ENCODE results near the gene HNRNPH1.

The HNRNPH1 gene

DNA sequence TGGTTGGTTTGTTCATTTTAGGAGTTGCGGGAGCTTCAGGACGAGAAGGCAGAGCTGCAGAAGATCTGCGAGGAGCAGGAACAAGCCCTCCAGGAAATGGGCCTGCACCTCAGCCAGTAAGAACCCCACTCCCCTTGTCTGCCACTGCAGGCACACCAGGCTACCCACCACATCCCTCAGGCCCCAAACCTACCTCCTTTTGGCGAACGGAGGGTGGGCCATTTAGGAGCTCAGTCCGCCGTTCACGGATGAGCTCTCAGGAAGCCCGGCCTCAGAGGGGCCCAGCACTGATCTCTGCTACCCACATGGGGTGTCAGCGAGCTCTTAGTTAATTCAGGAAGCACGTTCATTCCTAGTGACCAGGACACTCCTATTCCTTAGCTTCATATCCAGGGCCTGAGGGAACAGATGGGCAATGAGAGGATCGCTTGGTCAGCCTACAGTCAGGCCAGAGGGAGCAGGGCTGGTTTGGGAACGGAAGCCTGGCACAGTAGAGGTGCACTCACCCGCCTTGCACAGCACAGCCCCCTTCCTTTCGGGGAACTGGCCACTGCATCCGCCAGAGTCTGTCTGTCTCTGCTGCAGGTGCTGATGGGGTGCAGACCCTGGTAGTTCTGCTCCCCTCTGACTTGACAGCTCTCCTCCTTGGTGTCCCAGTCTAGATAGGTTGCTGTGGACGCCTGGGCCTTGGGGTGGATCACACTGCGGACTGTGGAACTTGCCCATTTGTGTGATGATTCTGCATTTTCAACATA, 21.4 kb downstream of the HNRNPH1 start:
- DNase-seq = no peak

DNA sequence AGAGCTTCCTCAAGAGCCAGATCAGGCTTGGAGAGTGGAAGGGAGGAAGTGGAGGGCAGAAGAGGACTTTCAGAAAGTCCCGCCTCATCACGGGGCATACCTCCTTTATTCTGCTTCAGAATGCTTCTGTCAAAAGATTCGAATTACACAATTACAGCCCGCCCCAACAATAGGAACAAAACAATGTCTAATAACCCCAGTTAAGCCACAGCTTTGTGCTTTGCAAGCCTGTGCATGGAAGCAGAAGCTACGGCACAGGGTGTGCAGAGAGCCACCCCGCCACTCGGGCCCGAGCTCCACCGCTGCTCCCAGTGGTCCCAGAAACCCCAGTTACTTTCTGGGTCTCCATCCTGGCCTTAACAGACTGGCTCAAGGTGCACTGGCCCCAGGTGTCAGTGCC, 23.5 kb downstream of the HNRNPH1 start:
- DNase-seq = no peak

DNA sequence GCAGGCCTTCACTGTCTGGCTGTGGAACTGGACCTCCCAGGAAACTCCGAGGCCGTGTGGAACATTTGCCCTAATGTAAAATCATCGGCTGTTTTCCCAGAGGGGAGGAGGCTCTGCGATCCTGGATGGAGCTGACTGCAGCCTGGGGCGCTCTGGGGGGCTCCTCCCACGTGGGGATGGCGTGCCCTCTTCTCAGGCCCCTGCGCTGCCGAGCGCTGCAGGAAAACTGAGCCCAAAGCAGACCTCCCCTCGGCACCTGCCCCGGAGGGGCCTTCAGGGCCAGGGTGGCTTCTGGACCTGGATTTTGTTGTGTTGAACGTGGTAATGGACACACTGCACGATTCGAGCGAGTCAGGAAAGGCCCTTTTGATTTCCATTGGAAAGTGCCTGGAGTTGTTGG, 23.9 kb downstream of the HNRNPH1 start:
- no peak for DNase-seq

DNA sequence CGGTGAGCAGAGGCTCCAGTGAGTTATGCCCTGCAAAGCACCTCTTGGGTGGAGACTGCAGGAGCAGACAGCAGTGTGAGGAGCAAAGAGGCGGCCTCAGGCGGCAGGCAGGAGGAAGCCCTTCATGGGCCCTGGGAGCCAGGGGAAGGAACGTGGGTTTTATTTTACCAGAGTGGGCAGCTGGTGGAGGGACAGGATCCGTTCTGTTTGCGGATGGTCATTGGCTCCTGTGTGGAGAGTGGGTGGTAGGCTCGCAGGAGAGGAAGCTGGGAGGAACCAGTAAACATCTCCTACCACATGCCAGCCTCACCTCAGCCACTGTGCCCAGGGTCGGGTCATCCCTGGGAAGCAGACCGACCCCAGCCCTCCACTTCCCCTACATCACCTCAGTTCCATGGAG, 24.4 kb downstream of the HNRNPH1 start:
- no peak for DNase-seq

DNA sequence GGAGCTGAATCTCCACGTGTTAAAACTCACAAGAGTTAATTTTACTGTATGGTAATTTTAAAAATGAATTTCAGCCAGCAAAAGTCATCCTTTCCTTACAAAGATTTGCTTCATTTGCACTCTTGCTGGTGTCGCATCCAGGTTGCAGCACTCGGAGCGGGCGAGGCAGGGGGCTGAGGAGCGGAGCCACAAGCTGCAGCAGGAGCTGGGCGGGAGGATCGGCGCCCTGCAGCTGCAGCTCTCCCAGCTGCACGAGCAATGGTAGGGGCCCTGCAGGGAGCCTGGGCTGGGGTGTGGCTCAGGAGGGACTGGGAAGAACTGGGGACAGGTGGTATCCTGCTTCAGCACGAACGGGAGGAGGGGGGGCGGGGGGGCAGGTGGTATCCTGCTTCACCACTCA, 27.1 kb downstream of the HNRNPH1 start:
- no peak for DNase-seq

DNA sequence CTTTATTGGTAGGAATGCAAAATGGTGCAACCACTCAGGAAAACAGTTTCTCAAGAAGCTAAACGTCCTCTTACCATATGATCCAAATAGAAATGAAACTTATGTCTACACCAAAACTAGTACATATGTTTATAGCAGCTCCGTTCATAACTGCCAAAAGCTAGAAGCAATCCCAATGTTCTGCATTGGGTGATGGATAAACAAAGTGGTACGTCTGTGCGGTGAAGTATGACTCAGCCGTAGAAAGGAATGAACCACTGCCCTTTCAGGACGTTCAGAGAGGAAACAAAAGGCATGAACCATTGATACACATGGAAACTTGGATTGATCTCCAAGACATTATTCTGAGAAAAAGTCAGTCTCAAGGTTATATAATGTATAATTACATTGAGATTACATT, 27.6 kb downstream of the HNRNPH1 start:
- DNase-seq = no peak

DNA sequence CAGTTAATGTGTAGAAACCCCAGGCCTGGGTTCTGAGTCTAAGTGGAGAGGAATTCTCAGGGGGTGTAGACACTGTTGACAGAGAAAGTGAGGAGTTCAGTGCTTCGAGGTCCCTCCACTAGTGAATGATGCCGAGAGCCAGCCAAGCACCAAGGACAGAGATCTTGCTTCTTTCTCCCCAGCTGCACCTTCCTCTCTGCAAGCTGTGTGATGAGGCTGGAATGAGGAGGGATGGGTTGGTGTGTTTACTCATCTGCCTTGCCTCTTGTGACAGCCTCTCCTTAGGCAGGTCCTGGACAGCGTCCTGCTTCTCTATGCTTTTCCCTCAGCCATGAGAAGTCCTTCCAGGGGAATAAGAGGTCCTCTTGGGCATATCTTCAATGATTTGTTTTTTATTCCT, 35.3 kb downstream of the HNRNPH1 start:
- DNase-seq = no peak

DNA sequence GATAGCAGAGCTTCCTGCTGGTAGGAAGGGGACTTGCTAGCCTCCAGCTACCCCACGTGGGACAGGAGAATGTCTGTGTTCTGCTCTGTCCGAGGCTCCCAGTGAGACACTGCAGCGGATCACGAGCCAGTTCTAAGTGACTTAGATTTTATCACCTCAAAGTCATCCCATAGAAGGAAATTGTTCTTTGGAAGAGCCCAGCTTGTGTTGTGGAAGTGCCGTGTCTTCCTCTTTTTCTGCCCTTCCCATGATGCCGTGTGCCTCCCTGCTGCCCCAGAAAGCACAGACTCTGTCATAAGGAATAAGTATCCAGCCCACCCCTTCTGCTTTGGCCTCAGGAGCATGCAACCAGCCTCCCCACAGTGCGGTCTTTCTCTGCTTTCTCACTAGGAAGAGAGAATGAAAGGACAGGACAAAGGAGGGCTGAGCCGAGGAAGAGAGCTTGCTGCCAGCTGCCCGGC, 37.5 kb downstream of the HNRNPH1 start:
- DNase-seq = no peak

DNA sequence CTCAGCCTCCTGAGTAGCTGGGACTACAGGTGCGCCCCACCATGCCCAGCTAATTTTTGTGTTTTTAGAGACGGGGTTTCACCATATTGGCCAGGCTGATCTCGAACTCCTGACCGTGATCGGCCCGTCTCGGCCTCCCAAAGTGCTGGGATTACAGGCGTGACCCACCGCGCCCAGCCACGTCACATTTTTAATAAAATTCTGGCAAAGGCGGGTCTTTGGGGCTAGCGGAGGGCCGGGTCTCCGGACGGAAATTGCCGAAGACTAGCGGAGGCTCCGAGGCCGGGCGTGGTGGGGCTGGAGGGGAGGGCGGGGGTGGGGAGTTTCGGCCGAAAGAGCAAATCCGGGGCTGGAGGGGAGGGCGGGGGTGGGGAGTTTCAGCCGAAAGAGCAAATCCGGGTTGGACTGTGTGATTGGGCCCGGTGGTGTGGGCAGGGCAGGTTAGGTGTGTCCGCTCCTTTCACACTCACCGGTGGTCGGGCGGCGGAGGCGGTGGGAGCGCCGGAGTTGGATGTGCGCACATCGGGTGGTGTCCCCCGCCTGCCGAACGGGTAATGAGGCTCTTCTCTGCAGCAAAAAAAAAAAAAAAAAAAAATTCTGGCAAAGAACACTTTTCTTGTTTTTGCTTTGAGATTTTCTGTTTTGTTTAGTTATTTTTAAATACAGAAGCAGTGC, 46.0 kb downstream of the HNRNPH1 start:
- no peak for DNase-seq

DNA sequence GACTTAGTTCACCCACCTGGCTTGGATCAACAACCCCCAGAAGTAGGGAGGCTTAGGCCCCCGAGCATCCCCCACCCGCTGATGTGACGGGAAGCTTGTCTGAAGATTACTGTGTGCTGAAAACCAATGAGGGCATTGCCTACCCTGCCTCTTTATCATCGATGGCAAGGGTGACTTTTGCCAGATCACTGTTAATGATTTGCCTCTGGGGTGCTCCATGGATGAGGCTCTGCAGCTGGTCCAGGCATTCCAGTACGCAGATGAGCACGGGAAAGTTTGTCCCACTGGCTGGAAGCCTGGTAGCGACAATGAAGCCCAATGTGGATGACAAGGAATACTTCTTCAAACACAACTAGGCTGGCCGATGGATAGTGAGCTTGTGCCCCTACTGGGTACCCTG, 51.1 kb downstream of the HNRNPH1 start:
- DNase-seq = no peak

DNA sequence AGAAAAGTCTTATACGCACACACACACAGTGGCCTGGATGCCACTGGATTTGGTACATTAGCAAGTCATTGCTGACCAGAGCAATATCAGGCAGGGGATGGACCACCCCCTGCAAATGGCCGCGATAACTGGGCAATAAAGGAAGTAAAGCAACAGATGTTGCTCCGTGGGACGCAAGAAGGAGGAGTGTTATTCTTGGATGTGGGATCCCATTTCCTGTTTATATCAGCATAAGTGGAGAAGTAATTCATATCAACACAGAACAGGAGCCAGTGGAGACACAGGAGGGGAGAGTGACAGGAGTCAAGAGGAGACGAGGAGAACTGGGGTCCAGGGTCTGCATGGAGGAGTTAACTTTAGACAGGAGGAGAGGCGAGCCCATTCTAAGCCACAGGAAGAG, 54.8 kb downstream of the HNRNPH1 start:
- DNase-seq = no peak

DNA sequence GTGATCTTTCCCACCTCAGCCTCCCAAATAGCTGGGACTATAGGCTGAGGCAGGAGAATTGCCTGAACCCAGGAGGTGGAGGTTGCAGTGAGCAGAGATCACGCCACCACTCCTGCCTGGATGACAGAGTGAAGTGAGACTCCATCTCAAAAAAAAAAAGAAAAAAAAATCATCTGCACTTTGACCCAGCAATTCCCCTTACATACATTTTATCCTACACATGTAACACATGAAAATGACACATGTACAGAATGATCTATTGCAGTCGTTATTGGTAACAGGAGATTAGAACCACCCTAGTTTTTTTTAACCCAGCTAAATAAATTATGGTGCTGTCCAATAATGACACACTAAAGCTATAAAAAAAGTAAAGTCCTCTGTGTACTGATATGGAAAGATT, 58.9 kb downstream of the HNRNPH1 start:
- DNase-seq = no peak
